Heart left ventricle (tissue), 16 donors: ENCODE results near the gene RPS5. TPM values are rescaled to one million over a fixed set of nuclear protein-coding genes. Genes with fewer than 3 reads are reported as not detected.

Source experiments
- ATAC-seq, 4 donors: fragments of 200-7000 bp; cut with Tn5 transposase; one replicate each; pipeline ENCODE4 v1.9.1; 2020 to 2022; ENCODE audit warnings: moderate library complexity in 4 of 4, mild to moderate bottlenecking in 3 of 4, moderate number of reproducible peaks in 1 of 4
- DNase-seq, 5 donors: peaks; one replicate each; pipeline ENCODE4 v3.0.0-alpha.2; 2020
- H3K27ac ChIP-seq, 12 donors: fragments of 200-600 bp; sonication (generic) in 4 of 12; one replicate each; pipeline versions ENCODE4 v1.5.0 to v1.8.0; 2016 to 2022; ENCODE audit warnings: mild to moderate bottlenecking in 2 of 12
- H3K27me3 ChIP-seq, 9 donors: fragments of 200-600 bp; sonication (generic) in 2 of 9; one replicate each; pipeline versions ENCODE4 v1.5.1 to v1.8.0; 2016 to 2022; ENCODE audit warnings: mild to moderate bottlenecking in 3 of 9
- H3K36me3 ChIP-seq, 9 donors: fragments of 200-600 bp; sonication (generic) in 2 of 9; one replicate each; pipeline versions ENCODE4 v1.5.0 to v1.8.0; 2018 to 2022; ENCODE audit warnings: mild to moderate bottlenecking in 2 of 9
- H3K4me1 ChIP-seq, 12 donors: fragments of 200-600 bp; sonication (generic) in 4 of 12; one replicate each; pipeline versions ENCODE4 v1.5.0 to v1.8.0; 2016 to 2022; ENCODE audit warnings: mild to moderate bottlenecking in 3 of 12
- H3K4me3 ChIP-seq, 12 donors: fragments of 200-600 bp; sonication (generic) in 4 of 12; one replicate each; pipeline versions ENCODE4 v1.5.0 to v1.8.0; 2017 to 2022; ENCODE audit warnings: mild to moderate bottlenecking in 9 of 12, moderate library complexity in 4 of 12
- H3K9me3 ChIP-seq, 12 donors: fragments of 200-600 bp; sonication (generic) in 4 of 12; one replicate each; pipeline versions ENCODE4 v1.5.0 to v1.8.0; 2016 to 2022; ENCODE audit warnings: mild to moderate bottlenecking in 1 of 12
- POLR2A ChIP-seq, 2 donors: fragments of 450-650 bp; IDR thresholded peaks; one replicate each; pipeline ENCODE4 v1.6.1; 2017; ENCODE audit warnings: antibody characterized with exemption in 2 of 2, mild to moderate bottlenecking in 2 of 2, moderate library complexity in 2 of 2
- WGBS, 4 donors: extraction: QIAGEN DNeasy Blood & Tissue Kit in 2 of 4; methylation state at CpG; one replicate each; pipeline versions ENCODE4 v1.1.5 to v1.1.7; 2013 to 2018; 5-methylcytosine and 5-hydroxymethylcytosine counted together
- intact Hi-C, 10 donors: fragments of 100-400 bp; cut with DNase I; formaldehyde crosslinking; loops; one replicate each; pipeline versions ENCODE4 v1.11.1 to v1.14.2; 2022
- polyA plus RNA-seq, 2 donors: library from polyadenylated mRNA; stranded (reverse); fragments of 200-250 nt; gene quantifications; one replicate each; pipeline ENCODE4 v1.2.3, GENCODE V29; 2013
- total RNA-seq, 9 donors: library from RNA; depleted of rRNA in 2 of 9; stranded (reverse); fragments of >200 nt in 2 of 9; fragmentation: NEBNext Ultra II Directional in 3 of 9; extraction: Animal tissue kit (Norgen Biotek cat#: 25700) in 3 of 9; gene quantifications; one replicate each; pipeline versions ENCODE4 v1.1.0 to v1.2.4, GENCODE V29; 2016 to 2023
- TF ChIP-seq, protein P1 (sequence below), 12 donors: fragments of 200-600 bp; sonication (generic) in 4 of 12; IDR thresholded peaks; one replicate each; pipeline versions ENCODE4 v1.5.0 to v1.8.0; 2018 to 2022; ENCODE audit warnings: antibody characterized with exemption in 12 of 12, mild to moderate bottlenecking in 5 of 12
- donor health status: ischemic (EF 13 %, LVEDD 7.1; RV severe dilation, severe dysfunction).
- donor health status: healthy with polysubstance abuse.
- donor health status: DM: no; HTN: yes; CAD: no.
- donor health status: DM: no; HTN: no; CAD: no.
- donor health status: ischemic (EF 25% LVEDD 6.9; RV normal size, moderate dysfunction).
- donor health status: ischemic (EF 25% LVEDD 5.7; RV mildly dilated, moderate dysfunction).
- donor health status: healthy.
- donor health status: DM: yes; HTN: yes; CAD: no.
- donor health status: ischemic (EF 35%, LVEDD 5.7; RV mildly dilated, moderate dysfunction).
- donor health status: nonischemic (EF 11% LVEDD 7.7; RV severe dilation, severe dysfunction).
- donor health status: DM: yes; HTN: yes; CAD: no.
- donor health status: PGD.
- donor health status: ischemic (EF 29% LVEDD 5.4; RV normal size, mild dysfunction).
- donor health status: nonischemic (EF 23%, LVEDD 6.1; RV moderate dilation, normal function).

RPS5 gene
- total and polyA plus RNA-seq, 11 donors: 346 to 1,718 (median 485) TPM

DNA sequence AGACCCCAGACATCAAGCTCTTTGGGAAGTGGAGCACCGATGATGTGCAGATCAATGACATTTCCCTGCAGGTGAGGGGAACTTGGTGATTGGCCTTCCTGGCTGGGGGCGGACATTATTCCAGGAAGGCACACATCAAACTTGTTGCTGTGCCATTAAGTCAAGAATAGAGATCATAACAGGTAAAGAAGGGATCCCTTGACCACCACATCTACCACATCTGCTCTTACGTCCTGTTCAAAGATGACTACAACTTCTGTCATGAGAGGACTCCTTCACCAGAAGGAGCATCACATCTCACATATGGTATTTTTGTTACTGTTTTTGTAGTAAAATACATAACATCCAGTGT, 1.1 kb downstream of the RPS5 start:
- H3K27me3 ChIP-seq: no peaks in the 10 kb centered on the region
- H3K27ac ChIP-seq: peak overlapping the region in 1 of 12 donors; percentile 98
- ATAC-seq: no peak
- H3K36me3 ChIP-seq: peaks cover 0 to 52% (median 46%) of the 10 kb centered on the region in 9 donors
- H3K4me1 ChIP-seq: peaks cover 5 to 39% (median 25%) of the 10 kb centered on the region in 12 donors
- H3K9me3 ChIP-seq: no peaks in the 10 kb centered on the region
- 80 to 88% (median 85%) methylated on average over 3 of the region's 3 CpGs for WGBS, 4 donors
- DNase-seq: no peak
- H3K4me3 ChIP-seq: peak overlapping the region in 11 of 12 donors; percentile 60 to 99 (median 82)
- intact Hi-C loops: no loop called here
- no peak for TF ChIP-seq POLR2A (IDR thresholded peaks at IDR 0.05)
- TF ChIP-seq, protein P1, sequence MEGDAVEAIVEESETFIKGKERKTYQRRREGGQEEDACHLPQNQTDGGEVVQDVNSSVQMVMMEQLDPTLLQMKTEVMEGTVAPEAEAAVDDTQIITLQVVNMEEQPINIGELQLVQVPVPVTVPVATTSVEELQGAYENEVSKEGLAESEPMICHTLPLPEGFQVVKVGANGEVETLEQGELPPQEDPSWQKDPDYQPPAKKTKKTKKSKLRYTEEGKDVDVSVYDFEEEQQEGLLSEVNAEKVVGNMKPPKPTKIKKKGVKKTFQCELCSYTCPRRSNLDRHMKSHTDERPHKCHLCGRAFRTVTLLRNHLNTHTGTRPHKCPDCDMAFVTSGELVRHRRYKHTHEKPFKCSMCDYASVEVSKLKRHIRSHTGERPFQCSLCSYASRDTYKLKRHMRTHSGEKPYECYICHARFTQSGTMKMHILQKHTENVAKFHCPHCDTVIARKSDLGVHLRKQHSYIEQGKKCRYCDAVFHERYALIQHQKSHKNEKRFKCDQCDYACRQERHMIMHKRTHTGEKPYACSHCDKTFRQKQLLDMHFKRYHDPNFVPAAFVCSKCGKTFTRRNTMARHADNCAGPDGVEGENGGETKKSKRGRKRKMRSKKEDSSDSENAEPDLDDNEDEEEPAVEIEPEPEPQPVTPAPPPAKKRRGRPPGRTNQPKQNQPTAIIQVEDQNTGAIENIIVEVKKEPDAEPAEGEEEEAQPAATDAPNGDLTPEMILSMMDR (IDR thresholded peaks at IDR 0.05): no peak

DNA sequence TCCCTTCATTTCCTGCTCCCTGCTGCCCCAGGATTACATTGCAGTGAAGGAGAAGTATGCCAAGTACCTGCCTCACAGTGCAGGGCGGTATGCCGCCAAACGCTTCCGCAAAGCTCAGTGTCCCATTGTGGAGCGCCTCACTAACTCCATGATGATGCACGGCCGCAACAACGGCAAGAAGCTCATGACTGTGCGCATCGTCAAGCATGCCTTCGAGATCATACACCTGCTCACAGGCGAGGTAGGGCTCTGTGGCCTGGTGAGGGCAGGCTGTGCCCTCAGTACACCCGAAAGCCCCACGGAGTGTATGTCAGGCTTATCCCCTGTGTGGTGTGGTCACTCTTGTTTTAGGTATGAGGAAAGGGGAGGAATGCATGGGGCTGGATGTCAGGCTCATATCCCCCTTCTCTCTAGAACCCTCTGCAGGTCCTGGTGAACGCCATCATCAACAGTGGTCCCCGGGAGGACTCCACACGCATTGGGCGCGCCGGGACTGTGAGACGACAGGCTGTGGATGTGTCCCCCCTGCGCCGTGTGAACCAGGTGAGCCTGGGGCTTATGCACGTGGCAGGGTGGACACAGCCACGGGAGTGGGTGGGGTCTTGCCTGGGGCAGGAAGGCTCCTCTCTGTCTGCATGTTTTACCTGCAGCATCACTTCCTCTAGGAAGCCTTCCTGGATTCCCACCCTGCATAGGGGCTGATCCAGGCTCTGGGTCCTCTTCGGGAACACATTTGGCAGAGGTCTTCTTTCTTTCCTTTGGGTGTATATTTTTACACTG, 6.1 kb downstream of the RPS5 start:
- Histone ChIP-seq H3K4me1 (peaks cover 0 to 26% (median 8%) of the 10 kb centered on the region in 12 donors), H3K36me3 (peaks cover 0 to 72% (median 63%) of the 10 kb centered on the region in 9 donors), H3K27ac (no peak overlapping the region), H3K27me3 (peaks cover 5 to 25% (median 16%) of the 10 kb centered on the region in 9 donors), H3K9me3 (no peaks in the 10 kb centered on the region), H3K4me3 (no peak overlapping the region)
- WGBS, 4 donors: 91 to 95% (median 93%) methylated on average over 22 to 26 of the region's 26 CpGs
- ATAC-seq (no peak), DNase-seq (no peak)
- intact Hi-C loops: no loop called here
- TF ChIP-seq, protein P1 (IDR thresholded peaks at IDR 0.05): no peak
- TF ChIP-seq POLR2A (IDR thresholded peaks at IDR 0.05): no peak

DNA sequence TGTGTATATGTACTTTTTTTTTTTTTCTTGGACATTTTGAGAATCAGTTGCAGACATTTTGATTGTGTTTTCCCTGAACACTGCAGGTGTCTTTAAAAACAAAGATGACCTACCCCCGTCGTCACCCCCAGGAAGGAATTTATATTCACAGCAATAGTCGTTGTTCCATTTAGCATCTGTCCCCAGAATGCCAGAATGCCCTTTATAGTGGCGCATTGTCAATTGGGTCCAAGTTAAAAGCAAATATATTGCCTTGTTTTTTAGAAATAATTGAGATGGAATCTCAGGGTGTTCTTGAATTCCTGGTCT, 6.6 kb downstream of the RPS5 start:
- Histone ChIP-seq H3K36me3 (peaks cover 0 to 67% (median 58%) of the 10 kb centered on the region in 9 donors), H3K9me3 (no peaks in the 10 kb centered on the region), H3K27me3 (peaks cover 5 to 25% (median 16%) of the 10 kb centered on the region in 9 donors), H3K27ac (no peak overlapping the region), H3K4me3 (no peak overlapping the region), H3K4me1 (peaks cover 0 to 22% (median 5%) of the 10 kb centered on the region in 12 donors)
- ATAC-seq (no peak), DNase-seq (no peak)
- intact Hi-C loops: no loop called here
- WGBS, 4 donors: 85 to 90% (median 88%) methylated on average over 4 of the region's 4 CpGs
- TF ChIP-seq, protein P1 (IDR thresholded peaks at IDR 0.05): no peak
- no peak for TF ChIP-seq POLR2A (IDR thresholded peaks at IDR 0.05)

DNA sequence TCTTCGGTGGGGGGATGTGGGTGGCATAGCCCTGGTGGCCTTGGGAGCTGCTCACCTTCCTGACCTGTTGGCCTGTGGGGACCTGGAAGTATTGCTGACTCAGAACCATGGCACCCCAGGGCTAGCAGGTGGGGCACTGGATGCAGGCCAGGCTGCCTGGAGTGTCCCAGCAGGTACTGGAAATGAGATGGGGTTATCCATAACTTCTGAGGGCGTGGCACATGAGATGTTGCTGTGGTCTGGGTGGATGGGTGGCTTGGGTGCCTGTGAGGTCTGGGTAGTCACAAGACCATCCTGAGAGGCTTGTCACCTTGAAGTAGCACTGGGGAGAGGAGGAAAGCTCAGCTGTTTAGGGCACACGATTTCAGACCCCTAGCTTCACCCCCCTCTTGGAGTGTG, 7.8 kb downstream of the RPS5 start:
- Histone ChIP-seq H3K9me3 (no peaks in the 10 kb centered on the region), H3K27me3 (peaks cover 5 to 25% (median 16%) of the 10 kb centered on the region in 9 donors), H3K36me3 (peaks cover 0 to 56% (median 47%) of the 10 kb centered on the region in 9 donors), H3K27ac (no peak overlapping the region), H3K4me1 (peaks cover 0 to 17% (median 2%) of the 10 kb centered on the region in 12 donors), H3K4me3 (no peak overlapping the region)
- intact Hi-C loops: no loop called here
- WGBS, 4 donors: 66 to 100% (median 74%) methylated on average over 1 to 3 of the region's 3 CpGs
- no peak for TF ChIP-seq POLR2A (IDR thresholded peaks at IDR 0.05)
- TF ChIP-seq, protein P1 (IDR thresholded peaks at IDR 0.05): no peak
- DNase-seq (no peak), ATAC-seq (peak in 1 of 4 donors; percentile 8)
